Panc1 (cell line): ENCODE results near the gene DUT.

Source experiments
- POLR2AphosphoS5 ChIP-seq: IDR thresholded peaks from 2 replicates; pipeline ENCODE4 v1.6.1; 2012; ENCODE audit warnings: mild to moderate bottlenecking, low read depth, low read length, moderate library complexity
- TF ChIP-seq, protein P1 (sequence below): fragments of 450-650 bp; IDR thresholded peaks from 2 replicates; pipeline ENCODE4 v1.5.1; 2017; ENCODE audit warnings: mild to moderate bottlenecking

DNA sequence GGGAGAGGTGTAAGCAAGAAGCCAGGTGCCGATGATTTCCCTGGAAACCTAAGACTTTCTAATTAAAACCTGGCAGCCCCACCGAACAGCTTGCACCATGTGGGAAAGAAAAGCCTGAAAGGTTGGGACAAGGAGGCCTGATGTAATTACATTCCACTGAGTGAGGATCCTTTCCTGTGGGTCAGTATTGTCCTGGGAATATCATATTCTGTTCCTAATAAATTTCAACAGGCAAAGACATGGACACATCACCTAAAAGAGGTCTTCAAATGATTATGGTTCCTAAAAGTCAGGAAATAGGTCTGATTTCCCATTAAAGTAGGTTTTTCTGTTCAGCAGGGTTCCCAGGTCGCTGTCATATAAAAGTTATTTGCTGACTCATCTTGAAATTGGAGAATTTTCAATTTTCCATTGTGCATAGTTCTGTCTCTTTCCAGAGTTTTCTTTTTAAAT lies 58.5 kb downstream of the DUT start:
- TF ChIP-seq POLR2AphosphoS5 = no peak
- TF ChIP-seq, protein P1, sequence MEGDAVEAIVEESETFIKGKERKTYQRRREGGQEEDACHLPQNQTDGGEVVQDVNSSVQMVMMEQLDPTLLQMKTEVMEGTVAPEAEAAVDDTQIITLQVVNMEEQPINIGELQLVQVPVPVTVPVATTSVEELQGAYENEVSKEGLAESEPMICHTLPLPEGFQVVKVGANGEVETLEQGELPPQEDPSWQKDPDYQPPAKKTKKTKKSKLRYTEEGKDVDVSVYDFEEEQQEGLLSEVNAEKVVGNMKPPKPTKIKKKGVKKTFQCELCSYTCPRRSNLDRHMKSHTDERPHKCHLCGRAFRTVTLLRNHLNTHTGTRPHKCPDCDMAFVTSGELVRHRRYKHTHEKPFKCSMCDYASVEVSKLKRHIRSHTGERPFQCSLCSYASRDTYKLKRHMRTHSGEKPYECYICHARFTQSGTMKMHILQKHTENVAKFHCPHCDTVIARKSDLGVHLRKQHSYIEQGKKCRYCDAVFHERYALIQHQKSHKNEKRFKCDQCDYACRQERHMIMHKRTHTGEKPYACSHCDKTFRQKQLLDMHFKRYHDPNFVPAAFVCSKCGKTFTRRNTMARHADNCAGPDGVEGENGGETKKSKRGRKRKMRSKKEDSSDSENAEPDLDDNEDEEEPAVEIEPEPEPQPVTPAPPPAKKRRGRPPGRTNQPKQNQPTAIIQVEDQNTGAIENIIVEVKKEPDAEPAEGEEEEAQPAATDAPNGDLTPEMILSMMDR = no peak
